ENCODE data around the gene ABR.

ABR gene

DNA sequence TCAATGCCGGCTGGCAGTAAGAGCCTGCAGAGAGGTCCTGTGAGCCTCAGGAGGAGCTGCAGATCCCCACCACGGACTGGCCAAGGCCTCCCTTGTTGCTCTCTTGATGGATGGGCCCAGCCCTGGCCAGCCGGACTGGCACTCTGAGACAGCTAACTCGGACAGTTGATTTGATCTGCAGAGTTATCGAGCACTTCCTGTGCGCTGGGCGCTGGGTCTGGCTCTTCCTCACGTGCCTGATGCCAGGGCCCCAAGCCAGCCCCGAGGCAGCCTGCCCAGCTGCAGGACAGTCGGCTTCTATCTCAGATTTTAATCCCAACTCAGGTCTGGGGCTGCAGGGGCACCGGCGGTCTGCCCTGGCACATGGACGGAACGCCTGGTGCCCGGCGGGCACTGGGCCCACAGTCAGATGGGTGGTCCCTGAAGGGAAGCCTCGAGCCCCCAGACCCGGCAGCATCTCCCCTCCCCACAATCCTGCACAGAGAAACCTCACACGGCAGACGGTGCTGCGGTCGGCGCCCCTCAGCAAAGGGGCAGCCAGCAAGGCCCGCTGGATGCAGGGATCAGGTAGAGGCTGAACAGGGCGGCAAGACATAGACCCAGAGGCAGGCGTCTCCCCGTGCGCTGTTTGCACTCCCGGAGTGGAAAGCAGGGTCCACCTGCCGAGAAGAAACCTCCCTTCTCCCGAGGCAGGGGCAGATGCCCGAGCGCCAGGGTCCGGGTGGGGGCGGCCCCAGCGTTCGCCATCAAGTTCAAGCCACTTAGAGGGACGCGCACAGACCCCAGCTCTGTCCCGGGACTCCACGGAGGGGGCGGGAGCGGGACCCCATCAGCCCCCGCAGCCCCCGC, 148.9 kb downstream of the ABR start:
- DNase-seq (ENCODE audit: low read depth, low spot score): no peak

DNA sequence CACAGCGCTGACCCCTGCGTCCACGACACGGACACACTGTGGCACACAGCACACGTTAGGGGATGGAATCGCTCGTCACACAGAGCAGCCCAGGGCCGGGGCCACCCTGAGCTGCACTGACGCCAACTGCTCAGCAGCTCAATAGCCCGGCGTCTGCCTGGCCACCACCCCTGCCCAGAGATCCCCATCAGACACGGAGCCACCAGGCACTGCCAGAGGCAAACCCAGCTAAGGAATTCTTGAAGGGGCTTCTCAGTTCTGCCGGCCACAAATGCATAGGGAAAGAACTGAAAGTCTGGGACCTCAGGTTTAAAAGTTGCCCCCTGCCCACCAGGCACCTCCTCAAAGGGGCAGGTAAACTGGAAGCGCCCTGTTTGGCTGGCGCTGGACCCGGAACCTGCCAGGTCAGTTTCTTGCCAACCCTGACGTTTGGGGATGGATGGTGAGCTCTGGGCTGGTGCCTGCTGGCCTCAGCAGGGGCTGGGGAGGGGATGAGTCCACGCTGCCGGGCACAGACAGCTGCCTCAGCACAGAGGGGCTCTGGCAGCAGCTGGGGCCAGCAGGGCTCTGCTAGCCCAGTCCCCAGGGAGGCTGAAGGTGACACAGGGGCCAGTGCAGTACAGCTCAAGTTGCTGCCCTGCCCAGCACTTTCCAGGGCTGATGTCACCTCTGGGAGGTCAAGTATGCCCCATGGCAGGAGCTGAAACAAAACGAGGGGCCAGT, 149.7 kb downstream of the ABR start:
- DNase-seq (ENCODE audit: low read depth, low spot score): no peak

- no peak for DNase-seq (ENCODE audit: low read depth, low spot score)
These were observed 150.4 kb downstream of the ABR start for GRCh38 chr17:1029196-1029921.

- no peak for DNase-seq (ENCODE audit: low read depth, low spot score)
These were observed 152.7 kb downstream of the ABR start for GRCh38 chr17:1027044-1027443.

DNA sequence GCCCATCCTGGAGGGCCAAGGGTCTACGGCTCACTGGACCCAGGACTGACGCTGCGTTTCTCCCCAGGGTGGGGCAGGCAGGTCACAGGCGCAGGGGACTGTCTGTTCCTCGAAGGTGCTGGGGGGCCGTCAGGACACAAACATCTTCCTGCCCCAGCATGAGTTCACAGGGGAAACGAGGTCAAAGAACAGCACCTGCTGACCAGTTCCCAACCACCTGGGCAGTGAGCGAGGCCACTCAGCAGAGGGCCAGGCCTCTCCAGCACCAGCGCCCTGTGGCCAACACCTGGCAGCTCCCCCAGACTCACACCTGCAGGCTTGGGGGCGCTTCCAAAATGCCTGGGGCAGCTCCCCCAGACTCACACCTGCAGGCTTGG, 153.2 kb downstream of the ABR start:
- no peak for DNase-seq (ENCODE audit: low read depth, low spot score)

GRCh38 chr17:1025733-1026598, 153.8 kb downstream of the ABR start:
- DNase-seq (ENCODE audit: low read depth, low spot score): no peak

DNA sequence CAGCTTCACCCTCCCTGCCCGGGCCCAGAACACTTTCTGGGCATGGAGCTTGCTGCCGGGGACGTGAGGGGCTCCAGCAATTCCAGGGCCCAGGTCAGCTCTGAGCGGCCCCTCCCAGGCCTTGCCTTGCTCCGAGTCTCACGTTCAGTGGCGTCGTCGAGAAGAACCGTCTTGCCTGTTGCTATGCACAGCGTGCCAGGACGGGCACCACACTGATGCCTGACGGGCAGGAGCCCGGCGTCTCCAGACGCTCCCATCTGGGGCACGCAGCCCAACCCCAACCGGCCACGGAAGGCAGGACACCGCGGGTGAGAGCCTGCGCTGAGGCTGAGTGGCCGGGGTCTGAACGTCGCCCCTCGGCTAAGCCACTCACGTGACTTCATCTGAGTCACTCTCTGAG, 155.7 kb downstream of the ABR start:
- DNase-seq (ENCODE audit: low read depth, low spot score): no peak

- no peak for DNase-seq (ENCODE audit: low read depth, low spot score)
These were observed 157.3 kb downstream of the ABR start for GRCh38 chr17:1022278-1023024.

DNA sequence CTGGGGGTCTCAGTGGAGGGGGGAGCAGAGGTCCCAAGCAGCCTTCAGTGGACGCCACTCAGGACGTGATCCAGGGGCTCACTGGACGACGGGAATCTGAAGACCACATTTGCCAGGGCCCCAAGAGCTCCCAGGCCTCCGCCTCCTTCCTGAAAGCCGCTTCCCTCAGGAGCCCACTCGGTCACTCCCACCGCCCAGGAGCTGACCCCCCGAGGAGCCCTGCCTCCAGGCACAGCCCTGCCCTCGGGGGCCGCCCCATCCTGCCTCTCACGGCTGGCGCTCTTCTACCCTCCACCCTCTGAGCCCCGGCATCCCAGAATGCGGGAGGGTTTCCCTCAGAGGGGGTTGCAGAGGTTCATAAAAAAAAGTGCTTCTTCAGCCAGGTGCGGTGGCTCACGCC, 158.6 kb downstream of the ABR start:
- DNase-seq (ENCODE audit: low read depth, low spot score): no peak

- no peak for DNase-seq (ENCODE audit: low read depth, low spot score)
These were observed 160.3 kb downstream of the ABR start for GRCh38 chr17:1019451-1019850.

DNA sequence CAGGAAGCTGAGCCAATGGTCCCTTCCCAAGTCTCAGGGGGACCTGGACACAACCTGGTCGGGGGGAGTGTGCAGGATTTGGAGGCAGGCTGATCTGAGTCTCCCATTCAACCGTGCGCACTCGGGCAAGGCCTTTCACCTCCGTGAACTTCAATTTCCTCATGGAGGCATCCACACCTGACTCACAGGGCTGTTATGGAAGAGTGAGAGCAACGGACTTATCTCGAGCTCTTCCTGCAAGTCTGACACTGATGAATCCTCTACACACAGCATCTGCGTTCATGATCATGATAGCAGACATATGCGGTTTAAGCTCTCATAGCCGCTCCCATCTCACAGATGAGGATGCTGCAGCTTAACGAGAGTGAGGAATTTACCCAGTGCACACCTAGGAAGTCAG, 161.2 kb downstream of the ABR start:
- DNase-seq (ENCODE audit: low read depth, low spot score): no peak

GRCh38 chr17:1013729-1014090, 166.1 kb downstream of the ABR start:
- no peak for DNase-seq (ENCODE audit: low read depth, low spot score)

DNA sequence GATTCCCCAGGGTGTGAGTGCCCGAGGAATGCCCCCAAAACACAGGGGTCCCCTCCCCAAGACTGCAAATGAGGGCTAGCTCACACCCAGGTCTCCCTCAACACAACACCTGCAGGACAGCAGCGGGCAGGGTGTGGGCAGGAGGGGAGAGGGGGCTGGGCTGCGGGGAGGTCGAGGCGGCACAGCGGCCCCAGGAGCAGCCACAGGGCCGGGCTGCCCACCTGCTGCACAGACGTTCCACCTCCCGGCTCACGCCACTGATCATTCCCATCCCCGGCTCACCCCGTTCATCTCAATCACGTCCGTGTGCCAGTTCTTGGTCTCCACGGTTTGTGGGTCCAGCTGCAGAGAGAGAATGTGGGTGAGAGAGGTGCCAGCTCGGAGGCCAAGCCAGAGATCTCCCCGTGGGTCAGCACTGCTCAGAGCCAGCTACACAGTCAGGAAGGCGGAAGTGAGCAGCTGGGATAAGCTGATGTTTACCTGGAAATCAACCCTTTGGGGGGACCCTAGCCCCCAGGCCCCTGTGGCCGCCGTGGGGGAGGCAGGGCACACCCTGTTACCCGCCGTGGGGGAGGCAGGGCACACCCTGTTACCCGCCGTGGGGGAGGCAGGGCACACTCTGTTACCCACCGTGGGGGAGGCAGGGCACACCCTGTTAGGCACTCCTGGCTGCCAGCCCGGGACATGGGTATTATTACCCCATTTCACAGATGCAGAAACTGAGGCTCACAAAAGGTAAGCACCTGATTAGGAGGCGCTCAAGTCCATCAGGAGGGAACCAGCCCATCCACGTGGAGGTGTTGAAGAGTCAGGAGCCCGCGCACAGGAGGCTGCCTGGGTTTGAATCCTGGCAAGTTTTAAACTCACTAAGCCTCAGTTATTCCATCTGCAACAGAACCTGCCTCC, 166.7 kb downstream of the ABR start:
- DNase-seq (ENCODE audit: low read depth, low spot score): no peak

DNA sequence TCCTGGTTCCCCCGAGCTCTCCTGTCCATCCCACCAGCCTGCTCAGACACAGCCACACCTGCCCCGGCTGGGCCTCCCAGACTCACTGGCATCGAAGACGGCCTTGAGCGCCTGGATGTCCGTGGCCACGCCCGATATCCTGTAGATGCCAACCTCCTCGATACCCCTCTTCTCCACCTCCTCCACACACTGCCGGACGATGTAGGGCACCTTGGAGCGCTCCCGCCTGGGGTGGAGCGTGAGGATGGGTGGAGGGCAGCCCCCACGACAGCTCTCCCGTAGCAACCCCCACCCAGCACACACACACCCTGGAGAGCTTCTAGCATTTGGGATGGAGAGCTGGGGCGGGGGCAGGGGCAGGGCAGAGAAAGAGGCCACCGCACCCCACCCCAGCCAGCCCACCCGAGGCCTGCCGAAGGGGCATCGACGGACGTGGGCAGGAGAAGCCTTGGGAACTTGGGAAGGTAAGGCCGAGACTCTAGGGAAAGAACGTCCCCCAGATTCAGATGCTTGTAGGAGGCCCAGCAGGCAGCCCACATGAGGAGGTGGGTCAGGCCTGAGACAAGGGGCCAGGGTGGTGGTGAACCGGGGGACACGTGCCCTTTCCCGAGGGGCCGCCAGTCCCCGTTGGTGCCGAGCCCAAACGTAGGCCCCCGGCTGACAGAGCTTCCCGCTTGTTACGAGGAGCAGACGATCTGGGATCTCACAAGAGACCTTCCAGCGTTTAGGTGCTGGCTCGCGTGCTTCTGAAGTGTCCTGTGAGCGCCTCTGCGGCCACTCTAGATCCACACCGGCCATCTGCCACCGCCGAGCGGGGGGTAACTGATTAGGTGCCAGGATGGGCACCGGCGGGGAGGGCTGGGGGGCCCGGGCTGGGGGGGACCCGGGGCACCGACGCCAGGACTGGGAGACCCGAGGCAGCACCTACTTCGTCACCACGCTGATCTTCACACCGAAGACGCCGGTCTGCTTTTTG, 167.7 kb downstream of the ABR start:
- DNase-seq (ENCODE audit: low read depth, low spot score): no peak

DNA sequence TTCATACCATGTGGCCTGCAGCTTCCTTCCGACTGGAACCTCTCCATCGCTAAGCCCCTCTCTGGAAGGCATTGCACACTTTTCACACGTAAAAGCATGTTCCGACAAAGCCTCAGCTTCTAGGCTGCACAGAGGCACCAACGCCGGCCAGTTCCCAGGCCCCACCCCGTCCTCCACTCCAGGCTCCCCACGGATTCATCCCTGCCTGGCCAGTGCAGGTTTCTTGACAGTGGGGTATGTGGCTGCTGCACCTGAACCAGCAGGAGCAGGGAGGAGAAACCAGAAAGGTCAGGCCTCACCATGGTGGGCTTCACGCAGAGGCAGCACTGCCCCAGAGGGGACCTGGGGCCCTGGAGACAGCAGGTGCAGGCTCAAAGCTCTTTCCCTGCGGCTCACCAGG, 168.6 kb downstream of the ABR start:
- DNase-seq (ENCODE audit: low read depth, low spot score): no peak

- no peak for DNase-seq (ENCODE audit: low read depth, low spot score)
These were observed 169.2 kb downstream of the ABR start for GRCh38 chr17:1010586-1010985.

DNA sequence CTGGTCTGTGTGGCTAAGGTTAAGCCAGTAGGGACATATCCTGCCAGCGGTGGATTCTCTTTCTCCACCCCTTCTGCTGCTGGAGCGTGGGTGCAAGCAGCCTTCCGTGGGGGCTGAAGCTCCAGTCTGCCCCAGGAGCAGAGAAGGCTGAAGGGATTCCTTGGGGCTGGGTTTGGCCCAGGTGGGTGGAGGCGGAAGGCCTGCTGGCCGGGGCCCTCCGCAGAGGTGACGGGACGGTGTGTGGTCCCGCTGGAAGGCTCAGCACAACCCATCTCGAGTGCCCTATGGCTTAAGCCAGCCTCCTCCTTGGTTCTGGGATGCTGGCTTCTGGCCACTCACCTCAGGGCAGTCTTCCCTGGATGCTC, 169.7 kb downstream of the ABR start:
- no peak for DNase-seq (ENCODE audit: low read depth, low spot score)

DNA sequence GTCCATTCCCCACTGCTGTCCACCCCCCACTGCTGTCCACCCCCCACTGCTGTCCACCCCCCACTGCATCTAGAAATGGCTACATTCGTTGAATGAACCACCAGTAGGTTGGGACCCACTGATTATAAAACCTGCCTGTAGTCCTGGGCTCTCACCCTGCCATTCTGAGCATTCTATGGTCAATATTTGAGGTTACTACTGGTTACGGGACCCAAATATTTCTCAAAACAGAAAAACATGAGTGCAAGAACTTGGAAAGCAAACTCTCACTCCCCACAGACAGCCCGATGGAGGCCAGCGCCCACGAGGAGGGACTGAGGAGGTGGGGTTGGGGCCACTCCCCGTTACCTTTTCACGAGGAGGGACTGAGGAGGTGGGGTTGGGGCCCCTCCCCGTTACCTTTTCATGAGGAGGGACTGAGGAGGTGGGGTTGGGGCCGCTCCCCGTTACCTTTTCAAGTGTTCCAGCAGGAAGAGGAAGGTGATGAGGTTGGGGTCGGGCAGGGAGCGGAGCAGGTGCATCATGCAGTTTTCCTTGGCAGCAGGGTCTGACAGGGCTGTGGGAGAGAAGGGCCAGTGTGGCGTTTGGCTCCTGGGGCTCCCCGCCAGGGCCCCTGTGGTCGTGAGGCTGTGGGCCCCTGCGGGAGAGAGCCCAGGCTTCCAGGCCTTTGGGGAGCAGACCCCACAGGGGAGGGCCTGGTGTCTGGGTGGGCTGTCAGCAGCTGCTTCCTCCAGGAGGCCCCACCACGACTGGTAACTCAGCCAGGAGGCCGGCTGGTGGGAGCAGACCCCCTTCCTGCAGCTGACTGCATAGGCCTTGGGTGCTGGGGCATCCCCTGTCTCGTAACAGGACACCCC, 170.3 kb downstream of the ABR start:
- DNase-seq (ENCODE audit: low read depth, low spot score): no peak
